Measurements from ENCODE around the gene SFRP2.

- no peak for TF ChIP-seq REST (tag by site-specific recombination; IDR thresholded peaks at IDR 0.05)
- TF ChIP-seq ZNF548 (tag by site-specific recombination; IDR thresholded peaks at IDR 0.05) = no peak
- no peak for TF ChIP-seq CTCF (tag by site-specific recombination; IDR thresholded peaks at IDR 0.05)
- TF ChIP-seq PBX3 (CRISPR knock-in tag; IDR thresholded peaks at IDR 0.05) = no peak
- TF ChIP-seq ZNF274 (IDR thresholded peaks at IDR 0.05; ENCODE audit: low read length) = no peak
- no peak for TF ChIP-seq ZNF274 (tag by site-specific recombination; IDR thresholded peaks at IDR 0.05; ENCODE audit: borderline replicate concordance)
- no peak for TF ChIP-seq ZNF24 (tag by site-specific recombination; IDR thresholded peaks at IDR 0.05)
- no peak for TF ChIP-seq ZNF76 (tag by site-specific recombination; IDR thresholded peaks at IDR 0.05; ENCODE audit: borderline replicate concordance, low read depth)
- TF ChIP-seq ZNF830 (tag by site-specific recombination; IDR thresholded peaks at IDR 0.05; ENCODE audit: low read depth) = no peak
- TF ChIP-seq ZNF677 (tag by site-specific recombination; IDR thresholded peaks at IDR 0.05) = no peak
- no peak for TF ChIP-seq SCRT1 (tag by site-specific recombination; IDR thresholded peaks at IDR 0.05; ENCODE audit: borderline replicate concordance)
- TF ChIP-seq ZFP37 (tag by site-specific recombination; IDR thresholded peaks at IDR 0.05) = no peak
Observed at GRCh38 chr4:153780221-153780620, 8.7 kb downstream of the SFRP2 start.
